ENCODE data around the gene KCTD14.
"Not testable (repeated sequence)": the region's sequence is repeated elsewhere in the genome, so short reads cannot be mapped to it uniquely, and the experiment has no call there.

KCTD14 gene

DNA sequence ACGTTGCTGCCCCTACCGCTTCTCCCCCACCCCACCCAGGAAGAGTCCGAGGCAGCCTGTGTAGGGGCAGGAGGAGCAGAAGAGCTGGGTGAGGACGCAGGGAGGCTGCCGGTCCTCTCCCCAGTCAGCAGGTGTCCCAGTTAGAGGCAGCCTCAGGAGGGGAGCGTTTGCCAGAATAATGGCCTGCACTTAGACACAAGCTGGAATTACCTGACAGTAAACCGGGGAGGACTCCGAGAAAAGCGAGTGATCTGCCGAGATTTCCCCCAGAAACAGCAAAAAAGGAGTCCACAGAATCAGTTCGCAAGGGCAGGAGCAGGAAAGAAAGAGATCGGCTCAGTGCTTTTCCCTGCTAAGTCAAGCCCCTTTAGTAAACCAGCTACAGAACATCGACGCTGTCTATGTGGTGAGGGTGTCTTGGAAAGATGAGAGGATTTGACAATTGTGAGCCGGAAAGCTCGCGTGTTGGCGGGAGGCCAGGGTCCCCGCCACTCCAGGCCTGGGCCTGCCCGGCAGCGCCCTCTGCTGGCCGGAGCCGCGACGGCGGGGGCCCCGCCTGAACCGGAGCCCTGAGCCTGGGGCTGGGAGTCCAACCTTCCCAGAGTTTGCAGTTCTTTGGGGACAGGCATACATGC lies 22.9 kb upstream of the KCTD14 start:
- DNase-seq = peak; percentile 20 to 56

DNA sequence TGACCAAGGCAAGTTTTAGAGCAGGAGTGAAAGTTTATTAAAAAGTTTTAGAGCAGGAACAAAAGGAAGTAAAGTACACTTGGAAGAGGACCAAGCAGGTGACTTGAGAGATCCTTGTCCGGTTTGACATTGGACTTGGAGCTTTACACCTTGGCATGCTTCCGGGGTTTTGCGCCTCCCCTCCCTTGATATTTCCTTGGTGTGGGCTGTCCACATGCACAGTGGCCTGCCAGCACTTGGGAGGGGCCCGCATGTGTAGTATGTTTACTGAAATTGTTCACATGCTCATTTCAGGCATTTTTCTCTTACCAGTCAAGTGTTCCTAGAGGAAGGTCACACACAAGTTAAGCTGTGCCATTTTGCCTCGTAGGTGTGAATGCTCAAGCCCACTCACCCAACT lies 21.6 kb upstream of the KCTD14 start:
- DNase-seq = no peak

DNA sequence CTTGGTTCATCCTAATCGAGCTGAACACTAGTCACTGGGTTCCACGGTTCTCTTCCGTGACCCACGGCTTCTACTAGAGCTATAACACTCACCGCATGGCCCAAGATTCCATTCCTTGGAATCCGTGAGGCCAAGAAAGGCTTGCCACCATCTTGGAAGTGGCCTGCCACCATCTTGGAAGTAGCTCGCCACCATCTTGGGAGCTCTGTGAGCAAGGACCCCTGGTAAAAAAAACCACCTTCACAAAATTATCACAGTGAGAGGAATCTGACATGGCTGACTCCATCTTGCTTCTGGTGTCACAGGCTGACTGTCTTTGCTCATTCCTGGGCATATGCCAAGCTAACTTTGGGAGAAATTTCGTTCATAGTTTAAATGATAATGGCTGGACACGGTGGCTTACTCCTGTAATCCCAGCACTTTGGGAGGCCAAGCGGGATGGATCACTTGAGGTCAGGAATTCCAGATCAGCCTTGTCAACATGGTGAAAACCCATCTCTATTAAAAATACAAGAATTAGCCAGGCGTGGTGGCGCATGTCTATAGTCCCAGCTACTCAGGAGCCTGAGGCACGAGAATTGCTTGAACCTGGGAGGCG lies 18.9 kb upstream of the KCTD14 start:
- no peak for DNase-seq

DNA sequence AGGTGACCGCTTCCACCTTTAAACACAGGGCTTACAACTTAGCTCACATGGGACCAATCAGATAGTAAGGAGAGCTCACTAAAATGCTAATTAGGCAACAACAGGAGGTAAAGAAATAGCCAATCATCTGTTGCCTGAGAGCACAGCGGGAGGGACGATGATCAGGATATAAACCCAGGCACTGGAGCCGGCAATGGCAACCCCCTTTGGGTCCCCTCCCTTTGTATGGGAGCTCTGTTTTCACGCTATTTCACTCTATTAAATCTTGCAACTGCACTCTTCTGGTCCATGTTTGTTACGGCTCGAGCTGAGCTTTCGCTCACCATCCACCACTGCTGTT lies 18.3 kb upstream of the KCTD14 start:
- DNase-seq = not testable (repeated sequence)

DNA sequence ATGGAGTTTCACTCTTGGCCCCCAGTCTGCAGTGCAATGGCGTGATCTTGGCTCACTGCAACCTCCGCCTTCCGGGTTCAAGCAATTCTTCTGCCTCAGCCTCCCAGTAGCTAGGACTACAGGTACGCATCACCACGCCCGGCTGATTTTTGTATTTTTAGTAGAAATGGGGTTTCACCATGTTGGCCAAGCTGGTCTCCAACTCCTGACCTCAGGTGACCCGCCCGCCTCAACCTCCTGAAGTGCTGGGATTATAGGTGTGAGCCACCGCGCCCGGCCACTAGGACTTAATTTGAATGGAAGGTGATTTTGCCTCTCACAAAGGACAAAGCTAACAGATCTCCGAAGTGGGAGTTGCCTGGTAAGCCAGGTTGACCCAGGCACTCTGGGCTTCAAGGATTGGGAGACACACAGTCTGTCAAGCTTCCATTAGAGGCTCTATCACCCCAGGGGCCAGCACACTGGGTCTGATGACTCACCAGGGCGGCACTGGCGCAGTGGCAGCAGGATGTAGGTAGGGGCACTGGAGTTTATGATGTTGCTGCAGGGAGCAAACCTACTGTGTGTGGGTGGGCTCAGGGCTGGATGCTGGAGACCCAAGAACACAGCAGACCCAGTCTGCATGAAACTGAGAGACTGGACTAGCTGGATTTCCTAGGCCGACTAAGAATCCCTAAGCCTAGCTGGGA lies 17.8 kb upstream of the KCTD14 start:
- DNase-seq = no peak

DNA sequence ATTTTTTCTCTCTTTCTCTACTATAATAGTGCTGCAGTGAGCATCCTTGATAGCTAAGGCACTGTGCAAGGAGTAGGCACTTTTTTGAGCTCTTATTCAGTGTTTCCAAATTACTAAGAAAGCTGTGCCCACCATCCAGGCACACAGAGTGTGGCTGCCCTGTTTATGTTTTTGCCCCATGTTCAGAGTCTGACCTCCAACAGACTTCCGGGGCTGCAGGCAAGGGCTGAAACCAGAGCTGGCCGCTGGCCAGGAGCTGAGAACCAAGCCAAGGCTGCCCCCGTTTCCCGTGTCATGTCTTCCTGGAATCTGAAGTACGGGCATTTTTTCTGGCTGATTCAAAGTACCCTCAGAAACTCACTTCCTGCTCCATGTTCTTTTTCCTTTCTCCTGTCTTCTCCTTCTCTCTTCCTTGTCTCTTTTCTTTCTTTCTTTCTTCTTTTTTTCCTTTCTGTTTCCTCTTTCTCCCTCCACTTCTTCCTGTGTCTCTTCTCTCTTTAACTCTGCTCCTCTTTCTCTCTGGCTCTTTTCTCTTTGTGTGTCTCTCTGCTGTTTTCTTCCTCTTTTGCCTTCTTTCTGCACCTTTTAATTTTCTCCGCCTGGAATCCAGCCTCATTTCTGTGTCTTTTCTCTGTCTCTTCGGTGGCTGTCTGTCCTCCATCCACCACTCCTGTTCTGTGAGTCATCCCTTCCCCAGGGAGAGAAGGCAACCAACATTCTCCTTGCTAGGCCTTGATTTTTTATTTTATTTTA lies 17.0 kb upstream of the KCTD14 start:
- DNase-seq = peak; percentile 67 to 75

DNA sequence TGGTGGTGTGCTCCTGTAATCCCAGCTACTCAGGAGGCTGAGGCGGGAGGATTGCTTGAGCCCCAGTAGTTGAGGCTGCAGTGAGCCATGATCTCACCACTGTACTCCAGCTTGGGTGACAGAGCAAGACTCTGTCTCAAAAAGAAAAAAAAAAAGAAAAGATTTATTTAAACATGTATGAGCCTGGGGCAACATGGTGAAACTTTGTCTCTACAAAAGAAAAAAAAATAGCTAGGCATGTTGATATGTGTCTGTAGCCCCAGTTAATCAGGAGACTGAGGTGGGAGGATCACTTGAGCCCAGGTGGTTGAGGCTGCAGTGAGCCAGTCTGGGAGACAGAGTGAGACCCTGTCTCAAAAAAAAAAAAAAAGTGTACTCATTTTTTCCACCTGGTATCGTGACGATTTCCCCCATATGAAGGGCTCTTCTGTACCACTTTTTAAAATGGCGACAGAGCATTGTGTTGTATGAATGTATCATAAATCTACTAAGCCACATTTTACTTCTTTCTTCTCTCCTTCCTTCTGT lies 16.4 kb upstream of the KCTD14 start:
- peak in 1 of 2 experiments; percentile 38 for DNase-seq

DNA sequence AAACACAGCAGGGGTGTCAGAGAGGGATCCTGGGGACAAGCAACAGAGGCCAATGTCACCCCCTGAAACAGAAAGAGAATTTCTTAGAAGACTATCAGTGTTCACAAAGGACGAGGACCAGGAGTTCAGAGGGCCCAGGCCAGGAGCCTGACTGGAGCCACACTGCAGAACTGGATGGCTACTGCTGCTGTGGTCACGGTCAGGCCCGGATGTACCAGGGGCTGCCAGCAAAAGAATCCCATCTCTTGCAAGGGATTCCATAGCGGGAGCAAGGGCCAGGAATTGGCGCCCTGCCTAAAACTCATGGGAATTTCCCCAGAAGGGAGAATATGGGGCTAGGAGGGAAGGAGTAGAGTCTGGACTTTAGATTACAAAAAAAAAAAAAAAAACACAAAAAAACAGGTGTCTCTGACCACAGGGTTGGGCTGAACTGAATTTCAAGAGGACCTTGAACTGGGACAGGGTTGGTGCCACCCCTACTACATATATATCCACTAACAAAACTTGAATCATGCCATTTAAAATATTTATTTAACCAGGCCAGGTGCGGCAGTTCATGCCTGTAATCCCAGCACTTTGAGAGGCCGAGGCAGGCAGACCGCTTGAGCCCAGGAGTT lies 15.7 kb upstream of the KCTD14 start:
- DNase-seq = no peak

DNA sequence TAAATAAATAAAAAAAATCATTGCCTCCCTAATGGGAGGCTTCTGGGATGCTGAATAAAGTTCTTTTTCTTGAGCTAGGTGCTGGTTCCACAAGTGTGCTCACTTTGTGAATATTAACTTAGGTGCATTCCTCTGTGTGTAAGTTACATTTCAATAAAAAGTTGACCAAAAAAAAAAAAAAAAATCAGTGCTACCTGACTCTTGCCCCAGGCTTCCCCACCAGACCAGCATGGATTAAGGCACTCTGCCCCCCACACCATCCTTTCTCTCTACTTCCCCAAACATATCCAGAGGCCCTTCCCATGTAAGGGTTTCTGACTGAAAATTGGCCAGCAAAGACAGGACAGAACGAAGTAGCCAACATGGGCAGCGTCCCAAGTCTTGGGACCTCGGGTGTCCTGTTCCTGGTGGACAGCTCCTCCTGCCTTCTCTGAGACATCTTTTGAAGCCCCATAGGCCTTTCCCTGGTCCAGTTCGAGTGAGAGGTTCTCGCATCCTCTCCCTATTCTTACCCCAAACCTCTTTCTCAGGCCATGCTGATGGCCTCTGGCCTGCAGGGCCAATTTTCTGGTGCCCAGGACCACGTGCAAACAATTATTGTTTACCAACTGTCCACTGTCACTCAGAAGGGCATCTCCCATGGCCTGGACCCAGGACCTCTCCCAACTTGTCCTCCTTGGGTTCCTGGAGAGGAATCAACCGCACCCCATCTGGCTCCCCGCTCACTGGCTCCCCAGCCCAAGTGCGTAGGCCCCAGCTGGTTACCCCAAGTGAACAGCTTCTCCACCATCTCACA lies 14.9 kb upstream of the KCTD14 start:
- DNase-seq = no peak

DNA sequence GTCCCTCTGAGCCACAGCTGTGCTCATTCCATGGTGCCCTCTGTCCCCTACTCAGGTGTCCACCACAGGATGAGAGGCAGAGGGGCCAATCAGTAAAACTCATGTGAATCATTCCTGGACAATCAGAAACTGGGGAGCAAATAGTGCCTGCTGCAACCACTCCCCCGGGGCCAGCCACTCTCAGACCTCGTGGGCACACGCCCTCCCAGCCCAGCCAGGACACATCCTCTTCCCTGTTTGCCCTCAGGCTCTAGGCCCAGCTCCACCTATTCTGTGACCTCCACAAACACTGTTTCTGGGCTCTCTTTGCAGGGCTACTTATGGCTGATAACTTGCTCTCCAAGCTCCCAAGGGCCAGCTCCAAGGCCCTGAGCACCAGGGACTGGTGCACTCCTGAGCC lies 14.0 kb upstream of the KCTD14 start:
- DNase-seq = no peak

DNA sequence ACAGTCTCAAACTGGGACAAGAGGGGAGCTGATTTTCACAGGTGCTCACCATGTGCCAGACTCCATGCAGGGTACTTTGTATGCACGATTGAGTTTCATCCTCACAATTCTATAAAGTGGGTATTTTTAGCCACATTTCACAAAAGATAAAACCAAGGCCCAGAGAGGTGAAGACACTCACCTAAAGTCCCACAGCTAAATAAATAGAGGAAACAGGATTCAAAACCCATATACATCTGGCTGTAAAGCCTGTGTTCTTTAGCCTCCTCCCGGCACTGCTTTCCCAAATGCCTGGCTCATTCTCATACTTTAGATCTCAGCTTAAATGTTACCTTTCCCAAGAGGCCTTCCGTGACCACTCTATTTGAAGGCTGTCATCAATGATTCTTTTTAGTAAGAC lies 13.2 kb upstream of the KCTD14 start:
- no peak for DNase-seq

DNA sequence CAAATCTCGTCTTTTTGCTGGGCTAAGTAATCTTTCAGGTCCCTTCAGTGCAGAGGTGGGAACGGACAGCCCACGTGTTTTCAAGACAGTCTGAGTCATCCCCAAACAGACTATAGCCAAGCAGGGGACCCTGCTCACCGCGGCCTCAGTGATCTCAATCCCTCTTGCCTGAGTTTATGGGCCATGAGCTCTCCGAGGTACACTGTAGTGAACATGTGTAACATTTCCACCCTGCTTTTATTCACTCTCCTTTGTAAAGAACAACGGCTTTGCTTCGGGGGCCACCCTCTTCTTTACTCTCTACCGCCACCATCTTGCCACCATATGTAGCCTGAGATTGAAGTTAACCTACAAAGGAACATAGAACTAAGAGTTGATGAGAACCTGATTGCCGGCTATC lies 11.5 kb upstream of the KCTD14 start:
- no peak for DNase-seq

DNA sequence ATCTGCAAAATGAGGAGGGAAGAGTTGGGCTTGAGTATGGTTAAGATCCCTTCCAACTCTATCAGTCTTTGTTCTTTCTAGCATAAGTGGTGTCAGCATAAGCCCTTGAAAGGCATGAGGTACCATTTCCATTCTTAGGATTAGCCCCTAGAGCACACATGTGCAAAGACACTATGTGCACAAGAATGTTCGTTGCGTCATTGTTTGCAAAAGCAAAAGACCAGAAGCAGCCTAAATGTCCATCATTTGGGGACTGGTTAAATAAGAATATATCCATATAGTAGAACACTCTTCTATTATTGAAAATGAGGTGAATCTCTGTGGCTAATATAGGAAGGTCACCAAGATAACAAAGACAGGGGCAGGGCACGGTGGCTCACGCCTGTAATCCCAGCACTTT lies 10.0 kb upstream of the KCTD14 start:
- no peak for DNase-seq

DNA sequence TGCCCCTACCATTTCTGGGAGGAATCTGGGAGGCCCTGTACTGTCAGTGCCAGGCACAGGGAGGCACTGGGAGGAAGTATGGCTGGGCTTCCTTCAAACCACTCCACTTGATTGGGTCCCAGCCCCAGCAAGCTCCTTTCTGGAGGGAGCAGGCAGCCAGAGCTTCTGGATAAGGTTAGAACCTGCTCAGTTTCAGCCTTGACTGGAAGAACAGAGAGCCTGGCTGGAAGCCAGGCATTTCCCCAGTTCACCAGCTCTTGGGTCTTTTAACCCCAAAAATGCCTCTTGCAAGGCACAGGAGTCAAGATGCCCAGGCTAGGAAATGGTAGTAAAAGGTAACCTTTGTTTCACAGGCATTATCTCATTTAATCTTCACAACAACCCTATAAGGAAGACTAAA lies 9.0 kb upstream of the KCTD14 start:
- no peak for DNase-seq

DNA sequence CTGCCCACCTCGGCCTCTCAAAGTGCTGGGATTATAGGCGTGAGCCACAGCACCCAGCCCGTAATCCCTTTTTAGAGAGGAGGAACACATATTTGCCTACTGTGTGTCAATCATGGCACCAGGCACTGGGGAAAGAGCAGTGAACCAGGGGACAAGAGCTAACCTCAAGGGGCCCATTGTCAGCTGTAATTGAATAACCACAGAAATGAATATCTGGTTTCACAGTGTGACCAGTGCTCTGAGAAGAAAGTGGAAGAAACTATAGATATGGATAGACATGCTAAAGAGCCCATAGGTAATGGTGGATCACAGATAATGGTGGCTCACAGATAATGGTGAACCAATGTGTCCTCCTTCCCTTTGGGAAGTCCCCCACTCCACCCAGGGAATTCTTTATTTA lies 8.6 kb upstream of the KCTD14 start:
- DNase-seq = no peak

DNA sequence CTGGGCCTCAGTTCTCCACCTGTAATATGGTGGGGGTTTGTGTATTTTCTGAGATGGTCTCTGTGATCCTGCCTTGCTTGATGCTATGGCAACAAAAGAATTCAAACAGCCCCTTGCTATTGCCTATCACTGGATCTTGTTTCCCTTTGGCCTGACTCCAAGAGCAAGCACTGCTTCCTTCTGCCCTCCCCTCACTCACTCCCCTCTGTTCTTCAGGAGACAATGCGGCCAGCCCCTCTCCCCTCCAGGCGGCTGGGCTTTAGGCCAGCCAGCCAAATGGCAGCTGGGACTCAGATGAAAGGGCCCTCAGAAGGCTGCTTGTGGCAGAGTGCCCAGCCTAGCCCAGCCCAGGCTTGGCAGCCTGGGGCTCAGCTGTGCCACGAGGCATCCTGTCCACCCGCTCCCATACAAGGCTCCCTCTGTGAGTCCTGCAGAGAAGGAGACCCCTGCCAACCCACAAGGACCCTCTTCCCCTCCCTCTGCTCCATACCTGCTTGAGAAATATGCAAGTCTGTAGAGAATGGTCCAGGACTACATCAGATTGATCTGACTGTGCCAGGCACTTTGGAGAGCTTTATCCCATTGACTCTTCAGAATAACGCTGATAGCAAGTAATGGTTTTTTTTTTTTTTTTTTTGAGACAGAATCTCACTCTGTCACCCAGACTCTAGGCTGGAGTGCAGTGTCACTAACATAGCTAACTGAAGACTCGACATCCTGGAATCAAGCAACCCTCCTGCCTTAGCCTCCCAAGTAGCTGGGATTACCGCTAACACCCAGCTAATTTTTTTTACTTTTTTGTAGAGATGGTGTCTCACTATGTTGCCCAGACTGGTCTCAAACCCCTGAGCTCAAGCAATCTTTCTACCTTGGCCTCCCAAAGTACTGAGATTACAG lies 7.6 kb upstream of the KCTD14 start:
- no peak for DNase-seq

DNA sequence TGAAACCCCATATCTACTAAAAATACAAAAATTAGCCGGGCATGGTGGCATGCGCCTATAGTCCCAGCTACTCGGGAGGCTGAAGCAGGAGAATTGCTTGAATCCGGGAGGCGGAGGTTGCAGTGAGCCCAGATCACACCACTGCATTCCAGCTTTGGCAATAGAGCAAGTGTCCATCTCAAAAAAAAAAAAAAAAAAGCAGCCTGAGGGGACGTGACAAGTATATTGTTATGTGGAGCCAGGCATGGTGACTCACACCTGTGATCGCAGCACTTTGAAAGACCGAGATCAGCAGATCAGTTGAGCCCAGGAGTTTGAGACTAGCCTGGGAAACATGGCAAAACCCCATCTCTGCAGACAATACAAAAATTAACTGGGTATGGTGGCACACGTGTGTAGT lies 5.3 kb upstream of the KCTD14 start:
- DNase-seq = not testable (repeated sequence)

DNA sequence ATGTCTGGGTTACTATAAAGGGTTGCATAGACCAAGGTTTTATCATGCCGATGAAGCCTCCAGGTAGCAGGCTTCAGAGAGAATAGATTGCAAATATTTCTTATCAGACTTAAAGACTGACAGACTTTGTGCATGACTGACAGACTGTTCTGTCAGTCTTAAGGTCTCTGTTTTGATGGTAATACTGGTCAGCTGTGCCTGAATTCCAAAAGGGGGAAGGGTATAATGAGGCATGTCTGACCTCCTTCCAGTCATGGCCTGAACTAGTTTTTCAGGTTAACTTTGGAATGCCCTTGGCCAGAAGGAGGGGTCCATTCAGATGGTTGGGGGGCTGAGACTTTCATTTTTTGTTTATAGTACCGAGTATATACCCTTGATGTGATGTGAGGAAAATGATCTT lies 4.7 kb upstream of the KCTD14 start:
- DNase-seq = no peak

DNA sequence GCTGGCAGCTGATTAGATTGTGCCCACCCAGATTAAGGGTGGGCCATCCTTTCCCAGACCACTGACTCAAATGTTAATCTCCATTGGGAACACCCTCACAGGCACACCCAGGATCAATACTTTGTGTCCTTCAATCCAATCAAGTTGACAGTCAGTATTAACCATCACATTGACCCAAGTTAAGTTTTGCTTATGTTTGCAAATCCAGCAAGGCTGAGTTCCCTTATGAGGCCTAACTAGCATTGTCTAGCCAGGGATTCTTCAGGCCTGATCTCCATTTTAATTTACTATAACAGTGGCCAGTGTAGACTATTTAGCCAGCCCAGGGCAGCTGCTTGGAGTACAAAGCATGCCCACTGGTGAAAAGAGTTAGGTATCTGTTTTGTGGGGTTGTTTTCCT lies 2.3 kb upstream of the KCTD14 start:
- DNase-seq = no peak

DNA sequence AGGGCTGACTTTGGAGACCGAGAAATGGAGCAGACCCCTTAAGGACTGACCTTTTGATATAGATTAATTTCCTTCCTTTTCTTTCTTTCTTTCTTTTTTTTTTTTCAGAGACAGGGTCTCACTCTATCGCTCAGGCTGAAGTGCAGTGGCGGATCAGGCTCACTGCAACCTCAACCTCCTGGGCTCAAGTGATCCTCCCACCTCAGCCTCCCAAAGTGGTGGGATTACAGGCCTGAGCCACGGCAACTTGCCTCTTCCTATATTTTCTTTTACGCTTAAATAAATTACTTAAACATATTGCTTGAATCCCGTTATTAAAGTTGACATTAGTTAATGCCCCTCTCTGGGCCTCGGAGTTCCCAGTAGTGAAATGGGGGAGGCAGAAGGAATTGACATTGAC lies 350 bp upstream of the KCTD14 start:
- DNase-seq = no peak

DNA sequence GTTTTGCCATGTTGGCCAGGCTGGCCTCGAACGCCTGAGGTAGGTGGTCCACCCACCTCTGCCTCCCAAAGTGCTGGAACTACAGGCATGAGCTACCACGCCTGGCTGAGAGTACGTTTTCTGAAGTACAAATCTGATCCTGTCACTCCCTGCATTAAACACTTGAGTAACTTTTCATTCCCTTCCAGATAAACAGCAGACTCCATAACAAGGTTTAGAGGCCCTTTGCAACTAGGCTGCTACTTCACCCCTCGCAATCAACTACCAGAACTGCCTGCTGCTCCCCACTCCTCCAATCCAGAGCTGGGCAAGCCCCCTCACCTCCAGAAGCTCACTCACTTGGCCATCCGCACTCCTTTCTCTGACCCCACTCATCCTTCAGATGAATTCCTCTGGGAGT lies 1.5 kb downstream of the KCTD14 start:
- no peak for DNase-seq
